ENCODE results near the gene KRTDAP. TPM values are rescaled to one million over a fixed set of nuclear protein-coding genes. Genes with fewer than 3 reads are reported as not detected.
A peak's percentile ranks its signal among the peaks of the same experiment; 100 is the strongest.
"Not testable (repeated sequence)": the region's sequence is repeated elsewhere in the genome, so short reads cannot be mapped to it uniquely, and the experiment has no call there.

Gene KRTDAP
- polyA plus RNA-seq, 1 donor (not counting 4 experiments of a cell fraction or from before 2014, with no cell fraction given): 85.4 TPM

GRCh38 chr19:35476149-35476548 is 14.1 kb downstream of the KRTDAP start:
- TF ChIP-seq, protein P1, sequence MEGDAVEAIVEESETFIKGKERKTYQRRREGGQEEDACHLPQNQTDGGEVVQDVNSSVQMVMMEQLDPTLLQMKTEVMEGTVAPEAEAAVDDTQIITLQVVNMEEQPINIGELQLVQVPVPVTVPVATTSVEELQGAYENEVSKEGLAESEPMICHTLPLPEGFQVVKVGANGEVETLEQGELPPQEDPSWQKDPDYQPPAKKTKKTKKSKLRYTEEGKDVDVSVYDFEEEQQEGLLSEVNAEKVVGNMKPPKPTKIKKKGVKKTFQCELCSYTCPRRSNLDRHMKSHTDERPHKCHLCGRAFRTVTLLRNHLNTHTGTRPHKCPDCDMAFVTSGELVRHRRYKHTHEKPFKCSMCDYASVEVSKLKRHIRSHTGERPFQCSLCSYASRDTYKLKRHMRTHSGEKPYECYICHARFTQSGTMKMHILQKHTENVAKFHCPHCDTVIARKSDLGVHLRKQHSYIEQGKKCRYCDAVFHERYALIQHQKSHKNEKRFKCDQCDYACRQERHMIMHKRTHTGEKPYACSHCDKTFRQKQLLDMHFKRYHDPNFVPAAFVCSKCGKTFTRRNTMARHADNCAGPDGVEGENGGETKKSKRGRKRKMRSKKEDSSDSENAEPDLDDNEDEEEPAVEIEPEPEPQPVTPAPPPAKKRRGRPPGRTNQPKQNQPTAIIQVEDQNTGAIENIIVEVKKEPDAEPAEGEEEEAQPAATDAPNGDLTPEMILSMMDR (optimal IDR thresholded peaks at IDR 0.05 in 1 of 3, IDR thresholded peaks at IDR 0.05 in 1 of 3, conservative IDR thresholded peaks at IDR 0.05 in 1 of 3; ENCODE audit: extremely low read depth in 1 of 3, insufficient read depth in 2 of 3, low read length in 3 of 3): peak; percentile 8 to 31 (median 28)
- no peak for TF ChIP-seq EZH2 (IDR thresholded peaks at IDR 0.05; ENCODE audit: low read length)
- FAIRE-seq (no peak), DNase-seq (ENCODE audit: low read depth, low spot score) (no peak)
- Histone ChIP-seq H3K27me3 (ENCODE audit: control insufficient read depth, extremely low read depth, insufficient read depth, low read length) (no peaks in the 10 kb centered on the region), H2AFZ (ENCODE audit: control insufficient read depth, low read length) (no peak overlapping the region), H3K79me2 (ENCODE audit: control insufficient read depth, insufficient read depth, low read length) (no peaks in the 10 kb centered on the region), H3K27ac (ENCODE audit: control insufficient read depth, insufficient read depth, low read length) (no peak overlapping the region), H3K9me1 (ENCODE audit: control insufficient read depth, extremely low read depth, insufficient read depth, low read length) (no peaks in the 10 kb centered on the region), H3K4me2 (ENCODE audit: control insufficient read depth, extremely low read depth, insufficient read depth, low read depth, low read length) (no peak overlapping the region), H3K36me3 (ENCODE audit: control insufficient read depth in 2 of 2, extremely low read depth in 1 of 2, insufficient read depth in 2 of 2, low read length in 2 of 2) (no peaks in the 10 kb centered on the region), H3K4me3 (ENCODE audit: control insufficient read depth in 2 of 3, extremely low read depth in 1 of 3, insufficient read depth in 2 of 3, low read depth in 1 of 3, low read length in 3 of 3) (no peak overlapping the region), H3K4me1 (ENCODE audit: control insufficient read depth, extremely low read depth, insufficient read depth, low read length) (no peaks in the 10 kb centered on the region), H3K9ac (ENCODE audit: control insufficient read depth, extremely low read depth, insufficient read depth, low read length) (no peak overlapping the region), H3K9me3 (ENCODE audit: control insufficient read depth, low read depth, low read length) (no peaks in the 10 kb centered on the region), H4K20me1 (ENCODE audit: control insufficient read depth, extremely low read depth, insufficient read depth, low read length) (no peaks in the 10 kb centered on the region)
- dilution Hi-C loops (cut with MboI; ENCODE audit: extremely low pct_ligation_motif_present, low sequenced_read_pairs): no loop called here

DNA sequence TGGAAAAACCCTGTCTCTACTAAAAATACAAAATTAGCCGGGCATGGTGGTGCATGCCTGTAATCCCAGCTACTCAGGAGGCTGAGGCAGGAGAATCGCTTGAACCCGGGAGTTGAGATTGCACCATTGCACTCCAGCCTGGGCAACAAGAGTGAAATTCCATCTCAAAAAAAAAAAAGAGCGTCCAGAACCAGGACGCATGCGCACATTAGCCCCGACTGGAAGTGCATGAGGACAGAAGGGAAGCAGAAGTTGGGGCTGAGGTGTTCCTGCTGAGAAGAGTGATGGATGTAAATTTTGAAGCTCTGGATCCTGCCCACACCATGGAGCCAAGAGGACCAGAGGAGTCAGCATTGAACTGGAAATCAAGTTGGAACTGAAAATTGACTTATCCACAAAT is 15.7 kb downstream of the KRTDAP start:
- H3K27ac ChIP-seq (ENCODE audit: control insufficient read depth, insufficient read depth, low read length); H3K9me1 ChIP-seq (ENCODE audit: control insufficient read depth, extremely low read depth, insufficient read depth, low read length); H3K27me3 ChIP-seq (ENCODE audit: control insufficient read depth, extremely low read depth, insufficient read depth, low read length); DNase-seq (ENCODE audit: low read depth, low spot score); H3K79me2 ChIP-seq (ENCODE audit: control insufficient read depth, insufficient read depth, low read length); H3K9me3 ChIP-seq (ENCODE audit: control insufficient read depth, low read depth, low read length); H3K4me2 ChIP-seq (ENCODE audit: control insufficient read depth, extremely low read depth, insufficient read depth, low read depth, low read length); H3K36me3 ChIP-seq (ENCODE audit: control insufficient read depth in 2 of 2, extremely low read depth in 1 of 2, insufficient read depth in 2 of 2, low read length in 2 of 2); H3K9ac ChIP-seq (ENCODE audit: control insufficient read depth, extremely low read depth, insufficient read depth, low read length); FAIRE-seq; H3K4me1 ChIP-seq (ENCODE audit: control insufficient read depth, extremely low read depth, insufficient read depth, low read length); H4K20me1 ChIP-seq (ENCODE audit: control insufficient read depth, extremely low read depth, insufficient read depth, low read length); H2AFZ ChIP-seq (ENCODE audit: control insufficient read depth, low read length); H3K4me3 ChIP-seq (ENCODE audit: control insufficient read depth in 2 of 3, extremely low read depth in 1 of 3, insufficient read depth in 2 of 3, low read depth in 1 of 3, low read length in 3 of 3); dilution Hi-C loops (cut with MboI; ENCODE audit: extremely low pct_ligation_motif_present, low sequenced_read_pairs): not testable (repeated sequence)

GRCh38 chr19:35474104-35474503 is 16.2 kb downstream of the KRTDAP start:
- H3K27me3 ChIP-seq (ENCODE audit: control insufficient read depth, extremely low read depth, insufficient read depth, low read length): no peaks in the 10 kb centered on the region
- H3K36me3 ChIP-seq (ENCODE audit: control insufficient read depth in 2 of 2, extremely low read depth in 1 of 2, insufficient read depth in 2 of 2, low read length in 2 of 2): no peaks in the 10 kb centered on the region
- H3K4me1 ChIP-seq (ENCODE audit: control insufficient read depth, extremely low read depth, insufficient read depth, low read length): no peaks in the 10 kb centered on the region
- FAIRE-seq (no peak), DNase-seq (ENCODE audit: low read depth, low spot score) (no peak)
- no peak overlapping the region for H3K27ac ChIP-seq (ENCODE audit: control insufficient read depth, insufficient read depth, low read length)
- H2AFZ ChIP-seq (ENCODE audit: control insufficient read depth, low read length): no peak overlapping the region
- no peak for TF ChIP-seq EZH2 (IDR thresholded peaks at IDR 0.05; ENCODE audit: low read length)
- TF ChIP-seq, protein P1 (optimal IDR thresholded peaks at IDR 0.05 in 1 of 3, IDR thresholded peaks at IDR 0.05 in 1 of 3, conservative IDR thresholded peaks at IDR 0.05 in 1 of 3; ENCODE audit: extremely low read depth in 1 of 3, insufficient read depth in 2 of 3, low read length in 3 of 3): no peak
- H4K20me1 ChIP-seq (ENCODE audit: control insufficient read depth, extremely low read depth, insufficient read depth, low read length): no peaks in the 10 kb centered on the region
- dilution Hi-C loops (cut with MboI; ENCODE audit: extremely low pct_ligation_motif_present, low sequenced_read_pairs): no loop called here
- no peaks in the 10 kb centered on the region for H3K9me1 ChIP-seq (ENCODE audit: control insufficient read depth, extremely low read depth, insufficient read depth, low read length)
- no peak overlapping the region for H3K4me3 ChIP-seq (ENCODE audit: control insufficient read depth in 2 of 3, extremely low read depth in 1 of 3, insufficient read depth in 2 of 3, low read depth in 1 of 3, low read length in 3 of 3)
- no peaks in the 10 kb centered on the region for H3K9me3 ChIP-seq (ENCODE audit: control insufficient read depth, low read depth, low read length)
- no peaks in the 10 kb centered on the region for H3K79me2 ChIP-seq (ENCODE audit: control insufficient read depth, insufficient read depth, low read length)
- no peak overlapping the region for H3K4me2 ChIP-seq (ENCODE audit: control insufficient read depth, extremely low read depth, insufficient read depth, low read depth, low read length)
- no peak overlapping the region for H3K9ac ChIP-seq (ENCODE audit: control insufficient read depth, extremely low read depth, insufficient read depth, low read length)

All from keratinocyte (primary cell).